Measurements from ENCODE around the gene RASSF1. TPM values are rescaled to one million over a fixed set of nuclear protein-coding genes. Genes with fewer than 3 reads are reported as not detected.

The RASSF1 gene
- total RNA-seq, 1 donor from 2014 or later: 19.9 TPM

GRCh38 chr3:50294089-50294488 is 46.5 kb downstream of the RASSF1 start:
- Histone ChIP-seq H3K27me3 (ENCODE audit: control insufficient read depth, insufficient read depth, low read length) (no peaks in the 10 kb centered on the region), H3K36me3 (ENCODE audit: control insufficient read depth, insufficient read depth, low read length) (no peaks in the 10 kb centered on the region), H3K4me3 (ENCODE audit: low read depth, low read length) (no peak overlapping the region)
- DNase-seq (ENCODE audit: low read depth): no peak
- TF ChIP-seq, protein P1, sequence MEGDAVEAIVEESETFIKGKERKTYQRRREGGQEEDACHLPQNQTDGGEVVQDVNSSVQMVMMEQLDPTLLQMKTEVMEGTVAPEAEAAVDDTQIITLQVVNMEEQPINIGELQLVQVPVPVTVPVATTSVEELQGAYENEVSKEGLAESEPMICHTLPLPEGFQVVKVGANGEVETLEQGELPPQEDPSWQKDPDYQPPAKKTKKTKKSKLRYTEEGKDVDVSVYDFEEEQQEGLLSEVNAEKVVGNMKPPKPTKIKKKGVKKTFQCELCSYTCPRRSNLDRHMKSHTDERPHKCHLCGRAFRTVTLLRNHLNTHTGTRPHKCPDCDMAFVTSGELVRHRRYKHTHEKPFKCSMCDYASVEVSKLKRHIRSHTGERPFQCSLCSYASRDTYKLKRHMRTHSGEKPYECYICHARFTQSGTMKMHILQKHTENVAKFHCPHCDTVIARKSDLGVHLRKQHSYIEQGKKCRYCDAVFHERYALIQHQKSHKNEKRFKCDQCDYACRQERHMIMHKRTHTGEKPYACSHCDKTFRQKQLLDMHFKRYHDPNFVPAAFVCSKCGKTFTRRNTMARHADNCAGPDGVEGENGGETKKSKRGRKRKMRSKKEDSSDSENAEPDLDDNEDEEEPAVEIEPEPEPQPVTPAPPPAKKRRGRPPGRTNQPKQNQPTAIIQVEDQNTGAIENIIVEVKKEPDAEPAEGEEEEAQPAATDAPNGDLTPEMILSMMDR (IDR thresholded peaks at IDR 0.05; ENCODE audit: insufficient read depth, low read length, poor library complexity, severe bottlenecking): no peak

GRCh38 chr3:50293079-50293801 is 47.4 kb downstream of the RASSF1 start:
- H3K36me3 ChIP-seq (ENCODE audit: control insufficient read depth, insufficient read depth, low read length): peaks cover 3% of the 10 kb centered on the region
- H3K27me3 ChIP-seq (ENCODE audit: control insufficient read depth, insufficient read depth, low read length): no peaks in the 10 kb centered on the region
- DNase-seq (ENCODE audit: low read depth): no peak
- TF ChIP-seq, protein P1 (IDR thresholded peaks at IDR 0.05; ENCODE audit: insufficient read depth, low read length, poor library complexity, severe bottlenecking): no peak
- no peak overlapping the region for H3K4me3 ChIP-seq (ENCODE audit: low read depth, low read length)

- Histone ChIP-seq H3K36me3 (ENCODE audit: control insufficient read depth, insufficient read depth, low read length) (peaks cover 3% of the 10 kb centered on the region), H3K27me3 (ENCODE audit: control insufficient read depth, insufficient read depth, low read length) (no peaks in the 10 kb centered on the region), H3K4me3 (ENCODE audit: low read depth, low read length) (peak within 1 kb of the TSS; percentile 89)
- TF ChIP-seq, protein P1 (IDR thresholded peaks at IDR 0.05; ENCODE audit: insufficient read depth, low read length, poor library complexity, severe bottlenecking): no peak
- DNase-seq (ENCODE audit: low read depth): peak; percentile 90
Measured at GRCh38 chr3:50292159-50293078, 48.2 kb downstream of the RASSF1 start, which contains the start of gene IFRD2. IFRD2 (minus strand) TSS chr3:50292429; CDS start chr3:50292274, 155 bp downstream.

DNA sequence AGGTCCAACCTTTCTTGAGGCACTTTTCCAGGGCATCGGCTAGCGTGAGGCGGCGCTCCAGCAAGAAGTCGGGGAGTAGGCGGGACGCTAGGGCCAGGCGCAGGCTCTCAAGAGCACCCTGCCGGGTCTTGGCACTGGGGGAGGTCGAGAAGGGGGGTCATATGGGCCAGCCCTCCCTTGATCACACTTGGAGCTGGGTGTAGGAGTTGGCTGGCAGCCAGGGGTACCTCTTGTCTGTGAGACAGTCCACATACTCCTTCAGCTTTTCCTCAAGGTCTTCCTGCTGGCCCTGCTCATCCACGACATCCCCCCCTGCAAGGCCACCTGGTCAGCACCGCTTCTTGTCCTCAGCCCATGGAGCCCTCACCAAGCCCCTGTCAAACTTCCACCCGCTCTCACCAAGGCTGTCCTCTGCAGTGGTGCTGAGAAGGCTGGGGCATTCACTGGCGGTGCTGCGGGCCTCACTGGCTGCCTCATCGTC is 50.4 kb downstream of the RASSF1 start:
- DNase-seq (ENCODE audit: low read depth): no peak
- TF ChIP-seq, protein P1 (IDR thresholded peaks at IDR 0.05; ENCODE audit: insufficient read depth, low read length, poor library complexity, severe bottlenecking): no peak
- Histone ChIP-seq H3K27me3 (ENCODE audit: control insufficient read depth, insufficient read depth, low read length) (no peaks in the 10 kb centered on the region), H3K36me3 (ENCODE audit: control insufficient read depth, insufficient read depth, low read length) (peaks cover 3% of the 10 kb centered on the region), H3K4me3 (ENCODE audit: low read depth, low read length) (no peak overlapping the region)

GRCh38 chr3:50289130-50289529 is 51.5 kb downstream of the RASSF1 start:
- DNase-seq (ENCODE audit: low read depth): no peak
- Histone ChIP-seq H3K27me3 (ENCODE audit: control insufficient read depth, insufficient read depth, low read length) (no peaks in the 10 kb centered on the region), H3K36me3 (ENCODE audit: control insufficient read depth, insufficient read depth, low read length) (peaks cover 3% of the 10 kb centered on the region), H3K4me3 (ENCODE audit: low read depth, low read length) (no peak overlapping the region)
- TF ChIP-seq, protein P1 (IDR thresholded peaks at IDR 0.05; ENCODE audit: insufficient read depth, low read length, poor library complexity, severe bottlenecking): no peak
